Measurements from ENCODE around the gene SF3A1. TPM values are rescaled to one million over a fixed set of nuclear protein-coding genes. Genes with fewer than 3 reads are reported as not detected.

The SF3A1 gene
- total and polyA plus RNA-seq, 2 experiments from 2014 or later = 45.8 to 84.6 TPM

DNA sequence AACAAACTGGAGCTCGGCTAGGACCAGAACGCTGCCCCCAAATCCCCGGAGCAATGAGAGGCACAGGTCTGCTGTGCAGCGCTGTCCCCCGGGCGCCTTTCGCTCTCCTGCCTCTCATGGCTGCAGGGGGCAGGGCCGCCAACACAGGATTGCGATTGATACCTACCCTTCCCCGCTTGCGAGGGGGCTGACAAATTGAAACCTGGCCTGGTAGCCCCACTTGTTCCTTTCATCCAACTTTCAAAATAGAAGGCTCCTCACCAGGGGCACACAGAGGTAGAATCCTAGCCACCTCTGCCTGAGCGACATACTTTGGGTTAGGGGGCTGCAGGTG, 66.7 kb downstream of the SF3A1 start:
- Histone ChIP-seq H2AFZ (no peak overlapping the region), H3K27ac (peak overlapping the region; percentile 79), H3K36me3 (replicated peaks; ENCODE audit: insufficient read depth, low read depth) (no peaks in the 10 kb centered on the region), H3K4me2 (peak overlapping the region; percentile 97), H3K4me1 (ENCODE audit: insufficient read depth) (peaks cover 10% of the 10 kb centered on the region), H3K27me3 (no peaks in the 10 kb centered on the region), H3K79me2 (no peaks in the 10 kb centered on the region), H3K9me3 (ENCODE audit: low read depth) (no peaks in the 10 kb centered on the region), H3K4me3 (no peak overlapping the region), H4K20me1 (ENCODE audit: insufficient read depth, poor library complexity, severe bottlenecking) (no peaks in the 10 kb centered on the region), H3K9me2 (replicated peaks; ENCODE audit: insufficient read depth) (no peaks in the 10 kb centered on the region)
- TF ChIP-seq EZH2phosphoT487 (IDR thresholded peaks at IDR 0.05; ENCODE audit: low read depth, severe bottlenecking, unreplicated experiment) (no peak), EZH2 (IDR thresholded peaks at IDR 0.05; ENCODE audit: borderline replicate concordance) (no peak)
- TF ChIP-seq, protein P1, sequence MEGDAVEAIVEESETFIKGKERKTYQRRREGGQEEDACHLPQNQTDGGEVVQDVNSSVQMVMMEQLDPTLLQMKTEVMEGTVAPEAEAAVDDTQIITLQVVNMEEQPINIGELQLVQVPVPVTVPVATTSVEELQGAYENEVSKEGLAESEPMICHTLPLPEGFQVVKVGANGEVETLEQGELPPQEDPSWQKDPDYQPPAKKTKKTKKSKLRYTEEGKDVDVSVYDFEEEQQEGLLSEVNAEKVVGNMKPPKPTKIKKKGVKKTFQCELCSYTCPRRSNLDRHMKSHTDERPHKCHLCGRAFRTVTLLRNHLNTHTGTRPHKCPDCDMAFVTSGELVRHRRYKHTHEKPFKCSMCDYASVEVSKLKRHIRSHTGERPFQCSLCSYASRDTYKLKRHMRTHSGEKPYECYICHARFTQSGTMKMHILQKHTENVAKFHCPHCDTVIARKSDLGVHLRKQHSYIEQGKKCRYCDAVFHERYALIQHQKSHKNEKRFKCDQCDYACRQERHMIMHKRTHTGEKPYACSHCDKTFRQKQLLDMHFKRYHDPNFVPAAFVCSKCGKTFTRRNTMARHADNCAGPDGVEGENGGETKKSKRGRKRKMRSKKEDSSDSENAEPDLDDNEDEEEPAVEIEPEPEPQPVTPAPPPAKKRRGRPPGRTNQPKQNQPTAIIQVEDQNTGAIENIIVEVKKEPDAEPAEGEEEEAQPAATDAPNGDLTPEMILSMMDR (IDR thresholded peaks at IDR 0.05; ENCODE audit: poor library complexity) = no peak
- WGBS (ENCODE audit: low lambda C conversion rate, missing lambda C conversion rate) = 20% methylated on average over 12 of the region's 12 CpGs
- no peak for DNase-seq (ENCODE audit: low spot score)

DNA sequence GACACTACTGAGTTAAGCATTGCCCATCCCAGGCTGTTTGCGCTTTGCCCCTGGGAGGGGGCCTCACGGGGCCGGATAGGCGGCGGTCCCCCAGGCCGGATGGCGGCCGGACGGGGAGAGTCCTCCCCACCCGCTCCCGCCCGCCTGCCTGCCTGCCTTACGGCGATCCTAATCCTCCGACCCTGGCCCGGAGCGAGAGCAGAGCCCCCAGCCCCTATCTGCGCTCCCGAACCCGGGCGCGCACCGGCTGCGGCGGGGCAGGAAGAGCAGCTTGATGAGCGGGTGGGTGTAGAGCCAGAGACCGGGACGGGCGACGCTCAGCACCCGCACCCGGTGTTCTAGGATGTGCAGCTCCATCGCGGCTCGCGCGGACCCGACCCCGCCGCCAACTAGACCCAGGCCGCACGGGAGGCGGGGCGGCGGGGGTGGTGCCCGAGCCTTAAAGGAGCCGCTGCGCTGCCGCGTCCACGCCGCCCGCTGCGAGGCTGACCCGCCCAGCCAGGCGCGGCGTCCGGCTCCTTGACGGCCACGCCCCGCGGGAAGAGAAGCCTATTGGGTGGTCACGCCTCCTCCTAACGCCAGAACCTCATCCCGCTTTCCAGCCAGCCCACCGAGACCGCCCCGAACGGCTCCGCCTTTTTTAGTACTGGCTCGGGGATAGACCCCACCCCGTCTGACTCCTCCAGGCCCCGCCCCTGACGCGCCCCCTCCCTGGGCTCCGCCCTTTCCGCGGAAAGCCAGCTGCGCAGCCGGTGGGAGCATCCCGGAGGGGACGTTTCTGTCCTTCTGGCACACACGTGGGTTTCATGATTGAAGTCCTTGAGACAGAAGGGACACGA, 67.3 kb downstream of the SF3A1 start, which contains the start of gene CASTOR1:
CASTOR1 (minus strand) TSS at position 365 of the 839 bp plus-strand sequence; CDS start at position 357, 8 bp downstream.
- no peaks in the 10 kb centered on the region for H3K27me3 ChIP-seq
- peak; percentile 99 for DNase-seq (ENCODE audit: low spot score)
- WGBS (ENCODE audit: low lambda C conversion rate, missing lambda C conversion rate) = under 1% methylated on average over 62 of the region's 85 CpGs
- H3K4me1 ChIP-seq (ENCODE audit: insufficient read depth) = peaks cover 10% of the 10 kb centered on the region
- H3K36me3 ChIP-seq (replicated peaks; ENCODE audit: insufficient read depth, low read depth) = no peaks in the 10 kb centered on the region
- H2AFZ ChIP-seq = peak within 1 kb of the TSS; percentile 31
- H3K9me2 ChIP-seq (replicated peaks; ENCODE audit: insufficient read depth) = no peaks in the 10 kb centered on the region
- H3K27ac ChIP-seq = peak within 1 kb of the TSS; percentile 84
- TF ChIP-seq EZH2phosphoT487 (IDR thresholded peaks at IDR 0.05; ENCODE audit: low read depth, severe bottlenecking, unreplicated experiment) (no peak), EZH2 (IDR thresholded peaks at IDR 0.05; ENCODE audit: borderline replicate concordance) (no peak)
- TF ChIP-seq, protein P1 (IDR thresholded peaks at IDR 0.05; ENCODE audit: poor library complexity) = no peak
- H3K4me3 ChIP-seq = peak within 1 kb of the TSS; percentile 52
- H3K9me3 ChIP-seq (ENCODE audit: low read depth) = no peaks in the 10 kb centered on the region
- H4K20me1 ChIP-seq (ENCODE audit: insufficient read depth, poor library complexity, severe bottlenecking) = no peaks in the 10 kb centered on the region
- no peaks in the 10 kb centered on the region for H3K79me2 ChIP-seq
- peak within 1 kb of the TSS; percentile 97 for H3K4me2 ChIP-seq

DNA sequence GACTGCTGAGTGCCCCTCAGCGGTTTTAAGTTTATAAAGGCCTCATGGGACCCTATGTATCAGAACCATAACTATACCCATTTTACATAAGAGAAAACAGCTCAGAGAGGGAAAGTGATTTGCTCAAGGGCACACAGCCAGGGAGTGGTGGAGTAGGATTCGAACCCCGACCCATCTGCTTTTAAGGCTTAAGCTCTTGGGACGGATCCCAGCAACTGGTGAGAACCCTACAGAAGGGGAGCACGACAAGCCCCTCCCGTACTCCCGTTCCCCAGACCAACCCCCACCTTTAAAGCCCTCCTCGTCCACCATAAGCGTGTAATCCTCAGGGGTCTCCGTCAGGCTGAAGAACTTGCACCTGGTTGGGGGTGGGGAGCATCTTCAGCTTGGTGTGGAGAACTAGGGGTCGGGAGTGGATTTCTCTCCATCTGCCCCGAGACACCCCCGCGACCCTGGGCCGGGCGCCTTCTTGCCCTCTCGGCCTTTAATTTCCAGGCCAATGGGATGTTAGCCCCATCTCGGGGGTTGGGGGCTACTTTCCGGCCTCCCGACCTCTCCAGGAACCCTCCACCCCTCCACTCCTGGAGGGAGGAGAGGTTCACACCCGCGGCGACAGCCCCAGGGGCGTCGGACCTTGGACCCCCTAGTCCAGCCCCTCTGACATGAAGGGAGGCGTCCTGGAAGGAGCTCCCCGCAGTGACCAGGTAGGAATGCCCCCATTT, 68.1 kb downstream of the SF3A1 start:
- no peaks in the 10 kb centered on the region for H3K79me2 ChIP-seq
- peak overlapping the region; percentile 52 for H3K4me3 ChIP-seq
- no peaks in the 10 kb centered on the region for H3K9me2 ChIP-seq (replicated peaks; ENCODE audit: insufficient read depth)
- WGBS (ENCODE audit: low lambda C conversion rate, missing lambda C conversion rate) = 25% methylated on average over 24 of the region's 27 CpGs
- H3K4me1 ChIP-seq (ENCODE audit: insufficient read depth) = peaks cover 10% of the 10 kb centered on the region
- peak overlapping the region; percentile 31 for H2AFZ ChIP-seq
- TF ChIP-seq, protein P1 (IDR thresholded peaks at IDR 0.05; ENCODE audit: poor library complexity) = no peak
- TF ChIP-seq EZH2phosphoT487 (IDR thresholded peaks at IDR 0.05; ENCODE audit: low read depth, severe bottlenecking, unreplicated experiment) (no peak), EZH2 (IDR thresholded peaks at IDR 0.05; ENCODE audit: borderline replicate concordance) (no peak)
- no peak for DNase-seq (ENCODE audit: low spot score)
- no peaks in the 10 kb centered on the region for H4K20me1 ChIP-seq (ENCODE audit: insufficient read depth, poor library complexity, severe bottlenecking)
- peak overlapping the region; percentile 97 for H3K4me2 ChIP-seq
- no peaks in the 10 kb centered on the region for H3K27me3 ChIP-seq
- no peaks in the 10 kb centered on the region for H3K9me3 ChIP-seq (ENCODE audit: low read depth)
- no peaks in the 10 kb centered on the region for H3K36me3 ChIP-seq (replicated peaks; ENCODE audit: insufficient read depth, low read depth)
- peak overlapping the region; percentile 84 for H3K27ac ChIP-seq

Data from hepatocyte (in vitro differentiated cells).